HG03060 (cell line): Measurements from ENCODE around the gene SNX19.
"Not testable (repeated sequence)": the region's sequence is repeated elsewhere in the genome, so short reads cannot be mapped to it uniquely, and the experiment has no call there.

ENCODE experiments used
- ATAC-seq: cut with Tn5 transposase; IDR thresholded peaks from one replicate; pipeline ENCODE4 v1.9.1; 2021; ENCODE audit warnings: low read depth, moderate number of reproducible peaks; ENCODE audit not compliant: unreplicated experiment

SNX19 gene

GRCh38 chr11:130874955-130875531 is 41.2 kb downstream of the SNX19 start:
- ATAC-seq: no peak

GRCh38 chr11:130874396-130874795 is 41.9 kb downstream of the SNX19 start:
- no peak for ATAC-seq

GRCh38 chr11:130873761-130874160 is 42.5 kb downstream of the SNX19 start:
- ATAC-seq: no peak

- no peak for ATAC-seq
Observed at GRCh38 chr11:130872981-130873380, 43.3 kb downstream of the SNX19 start.

GRCh38 chr11:130872513-130872912 is 43.8 kb downstream of the SNX19 start:
- ATAC-seq: no peak

GRCh38 chr11:130872102-130872501 is 44.2 kb downstream of the SNX19 start:
- ATAC-seq: no peak

GRCh38 chr11:130871616-130872015 is 44.7 kb downstream of the SNX19 start:
- no peak for ATAC-seq

GRCh38 chr11:130868721-130869390 is 47.4 kb downstream of the SNX19 start:
- no peak for ATAC-seq

GRCh38 chr11:130868086-130868710 is 48.1 kb downstream of the SNX19 start:
- no peak for ATAC-seq

- no peak for ATAC-seq
Observed at GRCh38 chr11:130866831-130867230, 49.4 kb downstream of the SNX19 start.

GRCh38 chr11:130865774-130866114 is 50.5 kb downstream of the SNX19 start:
- no peak for ATAC-seq

- no peak for ATAC-seq
Observed at GRCh38 chr11:130865091-130865773, 51.0 kb downstream of the SNX19 start.

GRCh38 chr11:130861902-130862860 is 54.1 kb downstream of the SNX19 start:
- peak; percentile 58 for ATAC-seq

GRCh38 chr11:130861283-130861682 is 55.0 kb downstream of the SNX19 start:
- no peak for ATAC-seq

GRCh38 chr11:130859886-130860285 is 56.4 kb downstream of the SNX19 start:
- no peak for ATAC-seq

GRCh38 chr11:130858215-130858614 is 58.1 kb downstream of the SNX19 start:
- no peak for ATAC-seq

- not testable (repeated sequence) for ATAC-seq
Observed at GRCh38 chr11:130855707-130856106, 60.6 kb downstream of the SNX19 start.

GRCh38 chr11:130854483-130854882 is 61.8 kb downstream of the SNX19 start:
- ATAC-seq: no peak

GRCh38 chr11:130852589-130852988 is 63.7 kb downstream of the SNX19 start:
- no peak for ATAC-seq

GRCh38 chr11:130850185-130850944 is 65.9 kb downstream of the SNX19 start:
- no peak for ATAC-seq
